COLO829 (cell line): Measurements from ENCODE around the gene BACH2.
"Not testable (repeated sequence)": the region's sequence is repeated elsewhere in the genome, so short reads cannot be mapped to it uniquely, and the experiment has no call there.

Experiments
- DNase-seq: peaks from one replicate; pipeline ENCODE4 v3.0.0; 2012; ENCODE audit warnings: low spot score

BACH2 gene

GRCh38 chr6:90180526-90180925 lies 116.1 kb downstream of the BACH2 start:
- DNase-seq, result no peak

DNA sequence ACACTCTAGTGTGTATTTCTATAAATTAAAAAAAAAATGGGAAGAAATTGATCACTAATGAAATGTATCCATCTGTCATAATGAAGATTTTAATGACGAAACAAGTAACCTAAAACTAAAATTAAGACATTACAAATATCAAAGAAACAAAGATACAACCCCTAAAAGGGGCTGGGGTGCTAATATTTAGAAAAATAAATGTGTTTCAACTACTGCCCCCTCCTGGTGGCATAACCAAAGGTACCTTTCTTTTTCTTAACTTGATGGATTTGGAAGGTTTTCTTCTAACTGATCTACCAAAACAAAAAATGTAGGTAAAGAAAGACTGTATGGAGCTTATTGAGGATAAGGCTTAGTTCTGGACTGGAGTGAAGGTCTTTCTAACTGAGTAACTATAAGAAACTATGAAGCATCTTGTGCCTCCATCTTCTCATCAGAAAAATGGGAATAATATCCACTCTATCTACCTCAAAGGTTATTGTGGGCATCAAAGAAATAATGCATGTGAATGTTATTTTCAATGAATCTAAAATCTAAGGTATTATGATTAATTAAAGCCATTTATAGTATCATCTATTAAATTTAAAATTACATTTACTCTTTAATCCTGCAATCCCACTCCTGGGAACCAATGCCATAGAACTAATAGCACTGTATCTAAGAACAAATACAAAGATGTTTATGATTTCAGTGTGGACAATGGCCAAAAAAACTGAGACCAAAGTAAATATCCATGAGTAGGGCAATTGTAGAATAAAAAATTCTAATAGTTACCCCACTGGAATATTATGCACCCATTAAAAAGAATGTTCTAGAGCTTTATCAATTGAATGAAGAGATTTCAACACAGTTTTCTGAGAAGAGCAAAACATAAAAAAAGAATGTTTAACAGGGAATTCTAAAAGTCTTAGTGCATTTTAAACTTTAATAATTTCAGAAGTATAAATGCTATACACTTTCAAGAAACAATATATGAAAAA lies 117.2 kb downstream of the BACH2 start:
- no peak for DNase-seq

- no peak for DNase-seq
These were observed 118.2 kb downstream of the BACH2 start for GRCh38 chr6:90178384-90178855.

DNA sequence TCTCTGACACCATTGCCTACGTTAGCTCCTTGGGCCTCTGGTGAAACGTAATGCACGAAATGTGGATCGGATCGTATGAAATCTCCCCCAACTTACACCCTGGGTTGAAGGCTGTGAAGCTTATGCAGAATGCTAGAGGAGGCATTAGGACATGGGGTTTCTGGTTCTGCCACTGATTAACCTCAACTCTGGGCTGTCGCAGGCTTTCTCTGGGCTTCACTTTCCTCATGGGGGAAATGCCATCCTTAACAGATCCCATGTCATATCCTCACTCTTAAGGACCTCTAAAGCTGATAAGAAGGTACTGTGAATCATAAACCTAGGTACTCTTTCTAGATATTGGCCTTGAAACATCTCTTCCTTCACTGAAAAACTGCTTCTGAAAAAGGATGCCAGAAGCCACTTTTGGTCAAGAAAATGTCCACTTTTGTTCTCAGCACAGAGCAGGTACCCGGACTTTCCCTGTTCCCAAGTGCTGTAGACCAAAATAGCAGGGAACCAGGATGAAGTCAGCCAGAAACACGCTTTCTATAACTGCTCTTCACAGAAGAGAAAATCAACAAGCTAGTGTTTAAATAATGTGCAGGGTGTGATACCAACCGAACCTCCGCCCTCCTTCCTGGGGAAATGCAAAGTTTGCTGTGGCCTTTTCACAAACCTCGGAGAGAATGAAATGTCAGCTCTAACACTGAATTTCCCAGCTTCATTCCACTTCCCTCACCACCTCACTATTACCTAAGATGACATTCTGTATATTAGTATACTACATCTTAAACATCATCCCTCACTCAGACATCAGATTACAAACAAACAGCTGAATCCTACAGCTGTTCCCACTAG lies 118.9 kb downstream of the BACH2 start:
- no peak for DNase-seq

GRCh38 chr6:90175627-90176538 lies 120.8 kb downstream of the BACH2 start:
- no peak for DNase-seq

- DNase-seq, result no peak
These were observed 123.2 kb downstream of the BACH2 start for GRCh38 chr6:90173262-90173925.

- no peak for DNase-seq
These were observed 126.0 kb downstream of the BACH2 start for GRCh38 chr6:90170601-90171000.

DNA sequence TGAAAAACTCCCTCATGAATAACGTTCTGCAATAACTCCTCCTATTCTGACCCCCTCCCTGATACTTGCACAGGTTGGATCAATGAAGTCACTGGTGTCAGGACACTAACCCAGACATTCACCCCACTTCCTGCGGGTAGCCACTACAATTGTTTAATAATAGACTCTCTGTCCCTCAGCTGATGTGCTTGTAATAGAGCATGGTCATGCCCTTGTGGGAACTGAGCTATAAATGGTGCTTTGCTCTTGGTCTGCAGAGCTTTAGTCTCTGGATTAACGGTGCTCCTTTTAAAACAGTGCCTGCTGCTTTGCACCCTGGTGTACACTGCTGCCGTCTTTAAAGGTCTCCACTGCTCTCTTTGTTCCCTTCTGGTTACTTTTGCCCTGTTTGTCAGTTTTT lies 127.3 kb downstream of the BACH2 start:
- peak; percentile 34 for DNase-seq

- no peak for DNase-seq
These were observed 127.9 kb downstream of the BACH2 start for GRCh38 chr6:90168693-90169131.

DNA sequence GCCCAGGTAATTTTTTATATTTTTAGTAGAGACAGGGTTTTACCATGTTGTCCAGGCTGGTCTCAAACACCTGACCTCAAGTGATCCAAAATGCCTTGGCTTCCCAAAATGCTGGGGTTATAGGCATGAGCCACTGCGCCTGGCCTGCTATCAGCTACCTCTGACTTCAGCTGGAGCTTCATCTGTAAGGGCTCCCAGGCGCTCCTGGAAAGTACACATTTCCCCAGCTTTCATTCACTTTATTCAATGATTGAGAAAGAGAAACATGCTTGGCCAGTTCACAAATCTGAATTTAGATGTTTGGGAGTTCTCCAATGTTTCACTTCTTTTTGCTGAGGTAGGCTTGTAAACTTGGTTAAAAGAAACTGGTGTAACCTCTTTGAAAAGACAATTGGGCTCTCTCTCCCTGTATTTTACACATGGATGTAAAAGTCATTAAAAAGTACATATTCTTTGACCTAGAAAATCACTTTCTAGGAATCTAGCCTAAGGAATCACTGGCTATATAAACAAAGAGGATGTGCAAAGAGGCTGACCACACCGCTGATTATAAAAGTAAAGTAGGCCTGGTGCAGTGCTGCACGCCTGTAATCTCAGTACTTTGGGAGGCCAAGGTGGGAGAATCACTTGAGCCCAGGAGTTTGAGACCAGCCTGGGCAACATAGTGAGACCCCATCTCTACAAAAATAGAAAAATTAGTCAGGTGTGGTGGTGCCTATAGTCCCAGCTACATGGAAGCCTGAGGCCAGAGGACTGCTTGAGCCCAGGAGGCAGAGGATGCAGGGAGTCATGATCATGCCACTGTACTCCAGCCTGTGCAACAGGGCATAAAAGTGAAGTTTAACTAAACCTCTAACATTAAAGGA lies 128.9 kb downstream of the BACH2 start:
- DNase-seq, result no peak

DNA sequence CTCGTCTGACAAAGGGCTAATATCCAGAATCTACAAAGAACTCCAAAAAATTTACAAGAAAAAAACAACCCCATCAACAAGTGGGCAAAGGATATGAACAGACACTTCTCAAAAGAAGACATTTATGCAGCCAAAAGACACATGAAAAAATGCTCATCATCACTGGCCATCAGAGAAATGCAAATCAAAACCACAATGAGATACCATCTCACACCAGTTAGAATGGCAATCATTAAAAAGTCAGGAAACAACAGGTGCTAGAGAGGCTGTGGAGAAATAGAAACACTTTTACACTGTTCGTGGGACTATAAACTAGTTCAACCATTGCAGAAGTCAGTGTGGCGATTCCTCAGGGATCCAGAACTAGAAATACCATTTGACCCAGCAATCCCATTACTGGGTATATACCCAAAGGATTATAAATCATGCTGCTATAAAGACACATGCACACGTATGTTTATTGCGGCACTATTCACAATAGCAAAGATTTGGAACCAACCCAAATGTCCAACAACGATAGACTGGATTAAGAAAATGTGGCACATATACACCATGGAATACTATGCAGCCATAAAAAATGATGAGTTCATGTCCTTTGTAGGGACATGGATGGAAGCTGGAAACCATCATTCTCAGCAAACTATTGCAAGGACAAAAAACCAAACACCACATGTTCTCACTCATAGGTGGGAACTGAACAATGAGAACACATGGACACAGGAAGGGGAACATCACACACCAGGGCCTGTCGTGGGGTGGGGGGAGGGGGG lies 130.3 kb downstream of the BACH2 start:
- DNase-seq, result not testable (repeated sequence)

DNA sequence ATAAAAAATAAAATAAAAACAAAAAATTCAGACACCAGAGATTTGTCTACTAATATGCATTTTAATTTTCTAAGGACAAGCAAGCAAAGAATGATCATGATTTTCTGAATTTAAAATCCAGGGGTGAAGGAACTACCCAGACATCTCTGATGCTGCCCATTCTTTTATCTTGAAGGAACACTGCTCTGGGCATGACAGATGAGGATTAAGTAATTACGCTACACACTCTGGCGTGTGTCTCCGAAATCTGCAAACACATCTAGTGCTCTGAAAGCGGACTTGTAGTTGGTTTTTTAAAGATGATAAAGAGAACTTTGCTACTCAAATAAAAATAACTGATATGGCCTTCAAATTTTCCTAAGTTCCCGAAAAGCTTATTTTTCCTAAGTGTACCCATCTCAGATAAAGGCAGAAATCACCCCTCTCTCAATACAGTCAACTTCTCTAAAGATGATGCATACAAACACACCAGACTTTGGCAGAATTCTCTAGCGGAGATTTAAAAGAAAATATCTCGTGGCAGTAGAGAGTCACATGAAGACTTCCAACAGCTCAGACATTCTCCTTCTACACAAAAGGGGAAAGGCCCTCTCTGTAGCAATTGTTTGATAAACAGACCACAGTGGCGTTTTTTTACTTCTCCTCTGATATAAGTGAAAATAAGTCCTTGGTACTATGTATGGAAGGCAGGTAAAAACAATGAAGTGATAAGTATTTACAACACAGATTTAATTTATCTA lies 133.8 kb downstream of the BACH2 start:
- no peak for DNase-seq

DNA sequence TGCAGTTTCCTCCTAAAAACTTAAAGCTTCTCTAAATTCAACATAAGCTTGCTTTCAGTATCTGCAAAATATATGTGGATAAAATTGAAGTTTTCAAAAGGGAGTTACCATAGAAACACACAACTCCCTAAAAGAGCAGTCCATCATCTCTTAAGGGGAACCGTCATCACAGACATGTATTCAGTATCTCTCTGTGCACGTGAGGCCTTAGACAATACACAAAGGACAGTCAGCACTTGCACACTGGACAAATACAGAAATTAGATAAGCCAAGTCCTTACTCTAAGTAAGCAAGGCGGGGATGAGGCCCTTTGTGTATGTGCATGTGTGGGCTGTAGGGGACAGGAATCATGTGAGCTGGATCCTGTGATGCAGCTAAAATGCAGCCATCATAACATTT lies 136.6 kb downstream of the BACH2 start:
- peak; percentile 35 for DNase-seq

DNA sequence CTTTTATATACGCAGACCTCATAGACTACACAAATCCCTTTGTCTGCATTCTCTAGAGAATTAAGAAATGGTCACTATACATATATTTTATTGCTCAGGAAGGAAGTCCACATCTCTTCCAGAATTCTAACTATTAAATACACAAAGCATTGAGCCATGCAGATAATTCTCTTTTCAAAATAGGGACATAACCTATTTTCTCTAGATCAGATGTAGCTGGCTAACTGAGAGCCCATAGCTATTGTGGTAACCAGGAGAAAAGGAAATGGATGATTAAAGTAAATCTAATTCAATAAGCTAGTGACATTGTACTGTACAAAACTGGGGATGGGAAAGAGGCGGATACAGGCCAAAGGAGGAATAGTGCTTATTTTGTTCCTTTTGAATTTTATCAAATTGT lies 137.2 kb downstream of the BACH2 start:
- no peak for DNase-seq

- no peak for DNase-seq
These were observed 137.7 kb downstream of the BACH2 start for GRCh38 chr6:90158936-90159335.

DNA sequence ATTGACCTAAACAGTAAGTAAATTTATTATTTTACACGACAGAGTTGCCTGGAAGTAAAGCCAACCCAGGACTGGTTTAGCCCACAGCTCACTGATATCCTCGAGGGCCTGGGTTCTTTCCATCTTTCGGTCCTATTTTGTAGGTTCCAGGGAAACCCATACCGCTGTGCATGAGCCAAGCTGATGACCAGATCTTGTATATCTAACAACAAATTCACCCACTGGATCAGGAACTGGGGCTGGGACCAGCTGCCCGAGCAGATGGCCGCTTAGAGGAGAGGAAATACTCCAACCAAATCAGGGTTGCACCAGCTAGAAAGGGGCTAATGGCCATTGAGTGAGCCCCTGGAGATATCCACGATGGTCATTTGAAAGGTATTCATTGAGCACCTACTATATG lies 139.2 kb downstream of the BACH2 start:
- DNase-seq, result no peak

- no peak for DNase-seq
These were observed 139.8 kb downstream of the BACH2 start for GRCh38 chr6:90156861-90157260.

GRCh38 chr6:90154755-90155470 lies 141.7 kb downstream of the BACH2 start:
- no peak for DNase-seq
